Subcutaneous adipose tissue (tissue), 4 donors: ENCODE measurements around the gene LRCH1. TPM values are rescaled to one million over a fixed set of nuclear protein-coding genes. Genes with fewer than 3 reads are reported as not detected.

Experiments
- CTCF ChIP-seq: fragments of 450-650 bp; IDR thresholded peaks from one replicate; pipeline ENCODE4 v1.5.1; 2016; ENCODE audit warnings: low read depth, mild to moderate bottlenecking, control low read depth, antibody characterized with exemption, moderate library complexity
- total RNA-seq, 4 donors: library from RNA; depleted of rRNA; stranded (reverse); fragments of >200 nt; gene quantifications; one replicate each; pipeline ENCODE4 v1.1.0, GENCODE V29; 2016

LRCH1 gene
- total RNA-seq, 4 donors from 2014 or later: 18.9 to 27.5 (median 25.7) TPM

- TF ChIP-seq CTCF: no peak
Observed at GRCh38 chr13:46720189-46720588, 167.2 kb downstream of the LRCH1 start.

- no peak for TF ChIP-seq CTCF
Observed at GRCh38 chr13:46721054-46721453, 168.1 kb downstream of the LRCH1 start.

GRCh38 chr13:46726347-46726746 lies 173.4 kb downstream of the LRCH1 start:
- no peak for TF ChIP-seq CTCF

GRCh38 chr13:46728777-46729176 lies 175.8 kb downstream of the LRCH1 start:
- TF ChIP-seq CTCF: no peak

GRCh38 chr13:46731535-46731934 lies 178.6 kb downstream of the LRCH1 start:
- no peak for TF ChIP-seq CTCF

GRCh38 chr13:46735425-46735824 lies 182.5 kb downstream of the LRCH1 start:
- TF ChIP-seq CTCF: no peak

GRCh38 chr13:46736541-46737310 lies 183.8 kb downstream of the LRCH1 start:
- TF ChIP-seq CTCF: no peak
